Sigmoid colon (tissue), 7 donors: ENCODE data around the gene PKHD1. TPM values are rescaled to one million over a fixed set of nuclear protein-coding genes. Genes with fewer than 3 reads are reported as not detected.

ENCODE experiments used
- DNase-seq: peaks from one replicate; pipeline ENCODE4 v3.0.0-alpha.2; 2019
- H3K27ac ChIP-seq, 4 donors: fragments of 200-600 bp; sonication (generic); one replicate each; pipeline ENCODE4 v1.5.1; 2016 to 2019; ENCODE audit warnings: mild to moderate bottlenecking in 1 of 4
- H3K27me3 ChIP-seq, 3 donors: fragments of 200-600 bp; sonication (generic); one replicate each; pipeline ENCODE4 v1.5.1; 2019; ENCODE audit warnings: mild to moderate bottlenecking in 1 of 3
- H3K36me3 ChIP-seq, 4 donors: fragments of 200-600 bp; sonication (generic); one replicate each; pipeline ENCODE4 v1.5.1; 2016 to 2019
- H3K4me1 ChIP-seq, 4 donors: fragments of 200-600 bp; sonication (generic); one replicate each; pipeline ENCODE4 v1.5.1; 2017 to 2019
- H3K4me3 ChIP-seq, 4 donors: fragments of 200-600 bp; sonication (generic); one replicate each; pipeline ENCODE4 v1.5.1; 2017 to 2019; ENCODE audit warnings: mild to moderate bottlenecking in 2 of 4, moderate library complexity in 1 of 4
- H3K9me3 ChIP-seq, 4 donors: fragments of 200-600 bp in 3 of 4; sonication (generic) in 3 of 4; one replicate each; pipeline versions ENCODE4 v1.5.1 to v1.6.1; 2013 to 2019
- CTCF ChIP-seq, 4 experiments: fragments of 450-650 bp in 3 of 4; fragments of 200-600 bp in 1 of 4; IDR thresholded peaks; one replicate each; pipeline ENCODE4 v1.5.1; 2016 to 2019; ENCODE audit warnings: antibody characterized with exemption in 4 of 4, mild to moderate bottlenecking in 3 of 4, moderate library complexity in 2 of 4
- EP300 ChIP-seq, 4 donors: sonication (generic); formaldehyde crosslinking; IDR thresholded peaks; one replicate each; pipeline ENCODE4 v1.6.1; 2017; ENCODE audit warnings: antibody characterized with exemption in 4 of 4
- POLR2A ChIP-seq, 2 donors: fragments of 450-650 bp; IDR thresholded peaks; one replicate each; pipeline ENCODE4 v1.6.1; 2016; ENCODE audit warnings: antibody characterized with exemption in 2 of 2, mild to moderate bottlenecking in 2 of 2, moderate library complexity in 2 of 2
- POLR2AphosphoS5 ChIP-seq, 4 donors: sonication (generic); formaldehyde crosslinking; IDR thresholded peaks; one replicate each; pipeline ENCODE4 v1.6.1; 2017; ENCODE audit warnings: antibody characterized with exemption in 4 of 4
- WGBS, 2 donors: extraction: QIAGEN DNeasy Blood & Tissue Kit; methylation state at CpG; one replicate each; pipeline ENCODE4 v1.1.7; 2013; 5-methylcytosine and 5-hydroxymethylcytosine counted together
- intact Hi-C: fragments of 100-400 bp; cut with DNase I; formaldehyde crosslinking; loops from one replicate; pipeline ENCODE4 v1.15.1; 2023
- polyA plus RNA-seq, 3 donors: library from polyadenylated mRNA; stranded (reverse); fragments of 200-250 nt; gene quantifications; one replicate each; pipeline ENCODE4 v1.2.3, GENCODE V29; 2013
- total RNA-seq, 4 donors: library from RNA; depleted of rRNA; stranded (reverse); fragments of >200 nt; gene quantifications; one replicate each; pipeline ENCODE4 v1.1.0, GENCODE V29; 2016
- donor health status: healthy with polysubstance abuse.
- donor health status: Bipolar disorder and iron deficiency.
- donor health status: healthy.

The PKHD1 gene
- total and polyA plus RNA-seq, 7 donors: under 0.01 to 0.66 (median under 0.01) TPM; not detected in 2

- no peaks in the 10 kb centered on the region for H3K9me3 ChIP-seq
- H3K4me1 ChIP-seq: no peaks in the 10 kb centered on the region
- no peak overlapping the region for H3K27ac ChIP-seq
- no peak overlapping the region for H3K4me3 ChIP-seq
- intact Hi-C loops: no loop called here
- TF ChIP-seq CTCF (IDR thresholded peaks at IDR 0.05) (no peak), POLR2A (IDR thresholded peaks at IDR 0.05) (no peak), POLR2AphosphoS5 (IDR thresholded peaks at IDR 0.05) (no peak), EP300 (IDR thresholded peaks at IDR 0.05) (no peak)
- H3K36me3 ChIP-seq: no peaks in the 10 kb centered on the region
- no peaks in the 10 kb centered on the region for H3K27me3 ChIP-seq
- no peak for DNase-seq
Measured at GRCh38 chr6:51768087-51768486, 319.3 kb downstream of the PKHD1 start.

GRCh38 chr6:51765230-51765629, 322.2 kb downstream of the PKHD1 start:
- no peaks in the 10 kb centered on the region for H3K4me1 ChIP-seq
- TF ChIP-seq POLR2AphosphoS5 (IDR thresholded peaks at IDR 0.05) (no peak), EP300 (IDR thresholded peaks at IDR 0.05) (no peak), POLR2A (IDR thresholded peaks at IDR 0.05) (no peak)
- 0 to 96% methylated on average over 1 of the region's 1 CpG for WGBS, 2 donors
- intact Hi-C loops: no loop called here
- H3K27ac ChIP-seq: no peak overlapping the region
- no peaks in the 10 kb centered on the region for H3K36me3 ChIP-seq
- H3K4me3 ChIP-seq: no peak overlapping the region
- H3K9me3 ChIP-seq: no peaks in the 10 kb centered on the region
- no peak for DNase-seq
- no peaks in the 10 kb centered on the region for H3K27me3 ChIP-seq

GRCh38 chr6:51753635-51754034, 333.8 kb downstream of the PKHD1 start:
- DNase-seq: no peak

GRCh38 chr6:51743999-51744398, 343.4 kb downstream of the PKHD1 start:
- Histone ChIP-seq H3K4me3 (no peak overlapping the region), H3K27me3 (no peaks in the 10 kb centered on the region), H3K27ac (no peak overlapping the region), H3K9me3 (no peaks in the 10 kb centered on the region), H3K36me3 (no peaks in the 10 kb centered on the region), H3K4me1 (no peaks in the 10 kb centered on the region)
- TF ChIP-seq CTCF (IDR thresholded peaks at IDR 0.05) (no peak), POLR2A (IDR thresholded peaks at IDR 0.05) (no peak), EP300 (IDR thresholded peaks at IDR 0.05) (no peak), POLR2AphosphoS5 (IDR thresholded peaks at IDR 0.05) (no peak)
- WGBS, 2 donors: 65 to 88% methylated on average over 2 of the region's 2 CpGs
- intact Hi-C loops: no loop called here
- no peak for DNase-seq

More at GRCh38 chr6:51753635-51754034, 333.8 kb downstream of the PKHD1 start:
- intact Hi-C loops: no loop called here
- H3K27me3 ChIP-seq: no peaks in the 10 kb centered on the region
- H3K36me3 ChIP-seq: no peaks in the 10 kb centered on the region
- H3K4me1 ChIP-seq: no peaks in the 10 kb centered on the region
- no peak for TF ChIP-seq POLR2A (IDR thresholded peaks at IDR 0.05)
- TF ChIP-seq POLR2AphosphoS5 (IDR thresholded peaks at IDR 0.05): no peak
- no peak for TF ChIP-seq CTCF (IDR thresholded peaks at IDR 0.05)
- no peak for TF ChIP-seq EP300 (IDR thresholded peaks at IDR 0.05)
- no peaks in the 10 kb centered on the region for H3K9me3 ChIP-seq
- H3K4me3 ChIP-seq: no peak overlapping the region
- H3K27ac ChIP-seq: no peak overlapping the region
- 31 to 34% methylated on average over 6 of the region's 6 CpGs for WGBS, 2 donors

- TF ChIP-seq POLR2AphosphoS5 (IDR thresholded peaks at IDR 0.05) (no peak), EP300 (IDR thresholded peaks at IDR 0.05) (no peak), CTCF (IDR thresholded peaks at IDR 0.05) (no peak), POLR2A (IDR thresholded peaks at IDR 0.05) (no peak)
- intact Hi-C loops: no loop called here
- Histone ChIP-seq H3K4me3 (no peak overlapping the region), H3K27me3 (no peaks in the 10 kb centered on the region), H3K27ac (no peak overlapping the region), H3K36me3 (no peaks in the 10 kb centered on the region), H3K4me1 (no peaks in the 10 kb centered on the region), H3K9me3 (no peaks in the 10 kb centered on the region)
- 70 to 83% methylated on average over 2 of the region's 2 CpGs for WGBS, 2 donors
- DNase-seq: no peak
Measured at GRCh38 chr6:51740658-51741057, 346.8 kb downstream of the PKHD1 start.
